ENCODE data around the gene ACOT8. TPM values are rescaled to one million over a fixed set of nuclear protein-coding genes. Genes with fewer than 3 reads are reported as not detected.

Gene ACOT8
- total and polyA plus RNA-seq, 2 of the 4 experiments (the other 2 are of a cell fraction): 29.8 to 47.5 TPM

- Histone ChIP-seq H4K5ac (ENCODE audit: low read depth, low read length) (no peak overlapping the region), H4K8ac (ENCODE audit: low read depth in 2 of 2, low read length in 2 of 2) (no peak overlapping the region), H3K18ac (ENCODE audit: low read depth, low read length) (no peak overlapping the region), H3K9me1 (ENCODE audit: insufficient read depth, low read length) (no peaks in the 10 kb centered on the region), H3K14ac (replicated peaks; ENCODE audit: low read depth, low read length) (no peak overlapping the region), H3K4me2 (ENCODE audit: low read depth, low read length) (no peak overlapping the region), H2AK5ac (ENCODE audit: low read depth, low read length) (no peak overlapping the region), H3K27ac (ENCODE audit: insufficient read depth, low read length) (no peak overlapping the region), H3K9ac (ENCODE audit: low read depth, low read length) (no peak overlapping the region), H3K56ac (ENCODE audit: extremely low read depth, insufficient read depth, low read length) (no peak overlapping the region), H2BK20ac (ENCODE audit: low read depth, low read length) (no peak overlapping the region), H3K4ac (ENCODE audit: low read depth, low read length) (no peak overlapping the region), H2BK120ac (ENCODE audit: low read depth, low read length) (no peak overlapping the region), H2AK9ac (replicated peaks; ENCODE audit: low read depth, low read length, poor library complexity) (no peak overlapping the region), H2BK15ac (ENCODE audit: low read depth, low read length) (no peak overlapping the region), H3K79me1 (ENCODE audit: low read depth in 1 of 2, low read length in 2 of 2) (peaks cover 7 to 11% of the 10 kb centered on the region in 2 experiments; a peak in 3 of 4 replicates), H3K4me3 (ENCODE audit: insufficient read depth, low read depth, low read length) (no peak overlapping the region), H2AFZ (replicated peaks; ENCODE audit: low read length, poor library complexity) (no peak overlapping the region), H3K9me3 (ENCODE audit: control insufficient read depth, insufficient read depth, low read length) (no peaks in the 10 kb centered on the region), H4K20me1 (ENCODE audit: insufficient read depth, low read length) (peaks cover 2% of the 10 kb centered on the region; the same call in 1 of the 2 replicates), H3K4me1 (ENCODE audit: control insufficient read depth, insufficient read depth, low read length) (no peaks in the 10 kb centered on the region), H3K36me3 (ENCODE audit: control insufficient read depth, insufficient read depth, low read length) (peaks cover 47% of the 10 kb centered on the region), H3K23ac (ENCODE audit: low read depth, low read length) (no peak overlapping the region), H2BK5ac (ENCODE audit: low read depth, low read length, poor library complexity, severe bottlenecking) (no peak overlapping the region), H3K27me3 (ENCODE audit: control insufficient read depth, insufficient read depth, low read length) (no peaks in the 10 kb centered on the region), H4K91ac (ENCODE audit: insufficient read depth, low read depth, low read length) (no peak overlapping the region)
- intact Hi-C loops (cut with micrococcal nuclease) (no loop called here), in situ Hi-C loops (cut with MboI; ENCODE audit: low sequenced_read_pairs) (no loop called here), dilution Hi-C loops (cut with HindIII; ENCODE audit: low sequenced_read_pairs, unreplicated experiment) (no loop called here)
- 75% methylated on average over 2 of the region's 7 CpGs; no CpG with 5 or more reads in 1 of the 2 experiments for WGBS, 2 experiments (ENCODE audit: extremely low coverage in 2 of 2, insufficient read length in 1 of 2)
- no peak for ATAC-seq (ENCODE audit: low read depth)
- no peak for DNase-seq
- POLR2A ChIA-PET (ENCODE audit: unreplicated experiment): no interaction called here
- no TSS peak for BruUV-seq (replicated peaks)
- TF ChIP-seq USF2 (IDR thresholded peaks at IDR 0.05; ENCODE audit: low read depth, low read length) (no peak), BHLHE40 (IDR thresholded peaks at IDR 0.05; ENCODE audit: low read depth, low read length) (no peak), CTCF (conservative IDR thresholded peaks at IDR 0.05; ENCODE audit: low read depth, low read length) (no peak), MAZ (IDR thresholded peaks at IDR 0.05; ENCODE audit: borderline replicate concordance, low read depth, low read length) (no peak), CEBPB (IDR thresholded peaks at IDR 0.05; ENCODE audit: low read depth, low read length) (no peak), RFX5 (IDR thresholded peaks at IDR 0.05; ENCODE audit: low read depth, low read length) (no peak), MXI1 (IDR thresholded peaks at IDR 0.05; ENCODE audit: borderline replicate concordance, low read depth, low read length) (no peak), MAFK (IDR thresholded peaks at IDR 0.05; ENCODE audit: low read depth, low read length) (no peak), FOS (IDR thresholded peaks at IDR 0.05; ENCODE audit: low read depth, low read length) (no peak), RAD21 (IDR thresholded peaks at IDR 0.05; ENCODE audit: low read length) (no peak), POLR2A (IDR thresholded peaks at IDR 0.05; ENCODE audit: low read depth, low read length) (no peak), CHD1 (IDR thresholded peaks at IDR 0.05; ENCODE audit: low read depth, low read length) (no peak), SMC3 (IDR thresholded peaks at IDR 0.05; ENCODE audit: low read depth, low read length) (no peak), ELK1 (IDR thresholded peaks at IDR 0.05; ENCODE audit: borderline replicate concordance, low read depth, low read length) (no peak)
- CTCF ChIA-PET: no interaction called here
Measured at GRCh38 chr20:45801851-45802250, 55.3 kb downstream of the ACOT8 start.

Measured in IMR-90 (cell line).